SKM-1 treated with dmso at 0.1 percent for 144 hours (cell line): ENCODE results near the gene BACE2.
"Not testable (repeated sequence)": the region's sequence is repeated elsewhere in the genome, so short reads cannot be mapped to it uniquely, and the experiment has no call there.

Experiments used
- DNase-seq: peaks from one replicate; lab custom pipeline; 2025; ENCODE audit not compliant: unreplicated experiment; lab: John Stamatoyannopoulos, UW

Gene BACE2

GRCh38 chr21:41236352-41236973 lies 68.5 kb downstream of the BACE2 start:
- DNase-seq: no peak

DNA sequence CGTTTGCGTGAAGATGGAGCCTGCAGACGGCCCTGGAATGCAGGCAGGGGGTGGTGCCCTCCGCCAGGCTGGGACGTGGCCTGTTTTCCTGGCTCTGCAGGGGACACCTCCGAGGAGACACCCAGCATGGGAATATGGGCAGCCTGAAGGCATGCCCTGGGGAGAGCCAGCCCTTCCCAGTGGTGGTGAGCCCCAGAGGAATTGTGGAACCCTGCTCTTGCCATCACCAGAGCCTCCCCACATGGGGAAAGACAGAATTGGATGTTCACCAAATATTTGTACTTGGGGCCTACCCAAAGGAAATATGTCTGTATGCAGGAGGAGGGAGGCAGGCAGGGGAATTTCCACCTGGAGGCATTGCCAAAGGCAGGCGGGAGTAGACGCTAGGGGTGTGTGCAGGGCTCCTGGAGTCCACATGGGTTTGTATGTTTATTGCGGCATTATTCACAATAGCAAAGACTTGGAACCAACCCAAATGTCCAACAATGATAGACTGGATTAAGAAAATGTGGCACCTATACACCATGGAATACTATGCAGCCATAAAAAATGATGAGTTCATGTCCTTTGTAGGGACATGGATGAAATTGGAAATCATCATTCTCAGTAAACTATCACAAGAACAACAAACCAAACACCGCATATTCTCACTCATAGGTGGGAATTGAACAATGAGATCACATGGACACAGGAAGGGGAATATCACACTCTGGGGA lies 70.3 kb downstream of the BACE2 start:
- not testable (repeated sequence) for DNase-seq

- DNase-seq: no peak
Observed at GRCh38 chr21:41240040-41240439, 72.1 kb downstream of the BACE2 start.

DNA sequence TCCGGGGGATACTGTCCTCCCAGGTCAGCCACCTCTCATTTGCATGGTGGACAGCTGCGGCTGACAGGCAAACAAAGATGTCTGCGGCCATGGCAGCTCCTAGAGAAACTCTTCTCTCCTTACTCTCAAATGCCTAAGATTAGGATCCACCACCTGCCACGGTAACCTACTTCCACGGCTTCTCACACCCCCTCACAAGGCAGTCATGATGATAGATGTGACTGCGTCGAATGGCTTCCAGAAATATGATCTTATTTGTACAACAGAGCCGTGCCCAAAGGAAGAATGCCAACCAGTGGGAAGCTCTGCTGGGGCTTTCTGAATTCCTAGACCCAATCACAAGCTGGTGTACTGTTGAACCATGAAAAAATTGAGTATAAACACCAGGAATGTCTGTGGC lies 73.4 kb downstream of the BACE2 start:
- no peak for DNase-seq

GRCh38 chr21:41242238-41242829 lies 74.4 kb downstream of the BACE2 start:
- no peak for DNase-seq

DNA sequence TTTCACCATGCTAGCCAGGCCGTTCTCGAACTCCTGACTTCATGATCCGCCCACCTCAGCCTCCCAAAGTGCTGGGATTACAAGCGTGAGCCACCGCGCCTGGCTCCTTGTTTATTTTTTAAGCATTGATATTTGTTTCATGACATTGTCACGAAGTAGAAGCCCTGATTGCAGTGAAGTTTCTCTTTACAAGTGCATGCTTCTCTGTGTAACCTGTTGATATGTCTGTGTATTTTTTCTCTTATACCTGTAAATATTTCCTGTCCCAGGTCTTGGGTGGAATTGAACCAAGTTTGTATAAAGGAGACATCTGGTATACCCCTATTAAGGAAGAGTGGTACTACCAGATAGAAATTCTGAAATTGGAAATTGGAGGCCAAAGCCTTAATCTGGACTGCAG lies 75.1 kb downstream of the BACE2 start:
- DNase-seq: no peak

- not testable (repeated sequence) for DNase-seq
Observed at GRCh38 chr21:41244266-41244880, 76.4 kb downstream of the BACE2 start.

GRCh38 chr21:41245509-41246135 lies 77.7 kb downstream of the BACE2 start:
- DNase-seq: no peak

- no peak for DNase-seq
Observed at GRCh38 chr21:41246808-41247207, 78.8 kb downstream of the BACE2 start.

DNA sequence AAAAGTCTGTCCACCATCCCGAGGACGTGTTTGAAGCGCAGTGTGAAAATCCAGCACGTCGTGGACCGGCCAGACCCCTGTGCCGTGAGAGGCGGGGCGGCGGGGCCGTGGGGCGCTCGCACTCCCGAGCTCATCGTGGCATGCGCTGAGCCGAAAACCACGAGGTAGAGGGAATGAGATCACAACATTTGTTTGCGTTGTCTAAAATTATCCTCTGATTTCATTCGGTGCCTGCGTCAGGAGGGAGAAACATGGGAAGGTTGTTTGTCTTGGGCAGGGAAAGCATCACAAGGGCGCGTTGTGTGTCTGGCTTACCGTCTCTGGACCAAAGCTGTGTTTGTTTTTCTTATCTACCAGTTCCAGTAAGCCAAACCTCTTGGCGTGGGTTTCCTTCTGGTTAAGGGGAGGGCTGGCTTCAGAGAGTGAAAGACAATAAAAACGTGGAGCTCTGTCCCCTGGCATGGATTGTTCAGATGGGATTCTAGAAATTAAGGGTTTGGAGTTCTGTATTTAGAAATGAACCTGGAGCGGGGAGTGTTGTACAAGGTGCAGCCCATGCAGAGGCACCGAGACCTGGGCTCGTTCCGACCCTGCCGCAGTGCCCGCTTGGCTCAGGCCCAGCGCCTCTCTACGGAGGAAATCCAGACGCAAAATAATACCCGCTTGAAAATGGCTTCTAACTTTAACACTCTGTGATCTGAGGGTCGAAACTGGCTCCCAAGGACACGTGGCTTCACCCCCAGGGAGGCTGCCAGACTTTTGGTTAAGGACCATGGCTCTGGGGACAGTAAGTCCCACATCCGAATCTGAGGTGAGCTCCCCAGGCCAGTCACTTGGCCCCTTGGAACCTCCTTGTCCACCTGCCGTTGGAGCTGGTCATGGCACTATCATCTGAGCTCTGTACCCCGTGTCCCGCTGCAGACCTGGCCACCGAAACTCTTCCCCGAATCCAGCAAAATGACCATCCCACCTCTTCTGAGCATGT lies 79.9 kb downstream of the BACE2 start:
- no peak for DNase-seq

- no peak for DNase-seq
Observed at GRCh38 chr21:41249476-41249875, 81.5 kb downstream of the BACE2 start.

DNA sequence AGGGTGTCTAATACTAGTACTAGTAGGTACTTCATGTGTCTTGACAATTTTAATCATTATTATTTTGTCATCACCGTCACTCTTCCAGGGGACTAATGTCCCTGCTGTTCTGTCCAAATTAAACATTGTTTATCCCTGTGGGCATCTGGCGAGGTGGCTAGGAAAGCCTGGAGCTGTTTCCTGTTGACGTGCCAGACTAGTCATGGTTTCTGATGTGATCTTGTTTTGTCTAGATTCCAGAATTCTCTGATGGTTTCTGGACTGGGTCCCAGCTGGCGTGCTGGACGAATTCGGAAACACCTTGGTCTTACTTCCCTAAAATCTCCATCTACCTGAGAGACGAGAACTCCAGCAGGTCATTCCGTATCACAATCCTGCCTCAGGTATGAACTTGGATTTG lies 82.6 kb downstream of the BACE2 start:
- DNase-seq: no peak

DNA sequence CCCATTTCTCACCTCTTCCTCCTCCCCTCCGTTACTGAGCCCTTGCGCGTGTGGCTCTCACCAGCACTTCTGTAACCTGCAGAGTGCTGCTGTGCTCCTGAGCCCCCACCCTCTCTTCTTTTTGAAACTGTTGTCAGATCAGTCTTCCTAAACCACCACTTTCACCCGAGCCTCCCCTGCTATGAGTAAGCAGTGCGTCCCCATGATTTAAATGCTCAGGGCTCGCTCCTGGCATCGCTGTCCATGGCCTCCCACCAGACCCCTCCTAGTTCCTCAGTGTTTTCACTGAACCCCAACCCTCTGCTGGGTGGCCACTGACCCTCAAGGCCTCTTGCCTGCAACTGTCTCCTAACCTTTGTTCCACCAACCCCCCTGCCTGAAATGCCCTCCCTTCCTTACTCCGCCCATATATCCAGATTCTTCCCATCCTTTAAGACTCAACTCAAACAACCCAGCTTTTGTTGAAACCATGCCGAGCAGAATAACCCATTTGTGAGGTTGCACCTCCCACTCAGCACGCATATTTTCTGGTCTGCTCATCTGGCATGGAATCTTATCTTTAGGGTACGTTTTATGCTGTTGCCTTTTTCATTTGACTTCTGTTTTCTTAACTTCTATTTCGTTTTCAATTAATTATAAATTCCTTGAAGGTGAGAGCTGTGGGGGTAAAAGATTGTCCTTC lies 84.1 kb downstream of the BACE2 start:
- DNase-seq: no peak

- no peak for DNase-seq
Observed at GRCh38 chr21:41254090-41254700, 86.2 kb downstream of the BACE2 start.

- DNase-seq: no peak
Observed at GRCh38 chr21:41255190-41255589, 87.2 kb downstream of the BACE2 start.

GRCh38 chr21:41256231-41256630 lies 88.3 kb downstream of the BACE2 start:
- DNase-seq: not testable (repeated sequence)

DNA sequence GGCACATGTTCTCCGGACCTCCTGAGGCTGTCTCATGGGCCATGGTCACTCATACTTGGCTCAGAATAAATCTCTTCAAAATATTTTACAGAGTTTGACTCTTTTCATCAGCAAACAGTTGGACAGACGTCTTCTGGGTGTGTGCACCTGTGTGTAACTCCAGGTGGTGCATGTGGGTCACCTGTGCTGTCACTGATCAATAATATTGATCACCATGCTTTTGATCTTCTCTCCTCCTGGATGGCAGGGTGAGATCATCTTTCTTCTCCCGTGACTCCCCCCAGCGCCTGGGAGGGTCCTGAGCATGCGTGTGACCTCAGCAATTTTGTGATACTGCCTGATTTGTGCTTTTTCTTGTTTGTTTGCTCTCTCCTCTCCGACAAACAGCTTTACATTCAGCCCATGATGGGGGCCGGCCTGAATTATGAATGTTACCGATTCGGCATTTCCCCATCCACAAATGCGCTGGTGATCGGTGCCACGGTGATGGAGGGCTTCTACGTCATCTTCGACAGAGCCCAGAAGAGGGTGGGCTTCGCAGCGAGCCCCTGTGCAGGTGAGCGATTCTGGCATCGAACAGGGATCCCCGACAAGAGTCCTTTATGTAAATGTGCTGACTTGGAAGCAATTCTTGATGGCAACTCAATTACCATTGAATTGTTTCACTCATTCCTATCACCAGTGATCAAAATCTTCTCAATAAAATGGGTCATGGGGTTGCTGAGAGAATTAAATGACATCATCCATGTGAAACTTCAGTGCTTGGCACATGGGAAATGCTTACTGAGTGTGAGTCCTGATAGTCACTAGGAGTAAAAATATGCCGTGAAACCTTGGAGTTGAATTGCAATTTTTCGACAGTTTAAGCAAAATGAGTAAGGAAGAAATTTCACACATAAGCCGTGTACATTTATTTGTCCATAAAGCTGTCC lies 89.1 kb downstream of the BACE2 start:
- no peak for DNase-seq

- DNase-seq: no peak
Observed at GRCh38 chr21:41258617-41259016, 90.7 kb downstream of the BACE2 start.
